LNCaP clone FGC (cell line): ENCODE data around the gene HNRNPCL2.
"Not testable (repeated sequence)": the region's sequence is repeated elsewhere in the genome, so short reads cannot be mapped to it uniquely, and the experiment has no call there.

ENCODE experiments used
- DNase-seq: peaks from one replicate; pipeline ENCODE4 v3.0.0-alpha.2; 2011; ENCODE audit warnings: low read depth
- H3K4me3 ChIP-seq: 2 replicates; pipeline ENCODE4 v1.5.1; 2011; ENCODE audit warnings: mild to moderate bottlenecking, low read depth, low read length, control low read depth

Gene HNRNPCL2

GRCh38 chr1:13116754-13117153 lies at the start of gene HNRNPCL2:
Gene HNRNPCL2 (minus strand): TSS chr1:13116854. CDS start chr1:13116400, 454 bp downstream.
- not testable (repeated sequence) for DNase-seq, H3K4me3 ChIP-seq

GRCh38 chr1:13165531-13165930 lies 48.9 kb upstream of the HNRNPCL2 start, which contains the start of gene HNRNPCL4:
Gene HNRNPCL4 (minus strand): TSS chr1:13165631. CDS start chr1:13165467, 164 bp downstream.
- not testable (repeated sequence) for DNase-seq, H3K4me3 ChIP-seq

- DNase-seq, H3K4me3 ChIP-seq: not testable (repeated sequence)
These were observed 39.3 kb upstream of the HNRNPCL2 start, which contains the start of gene PRAMEF26 for GRCh38 chr1:13155909-13156308. Gene PRAMEF26 (minus strand): TSS chr1:13156009. CDS start chr1:13153095, 2,914 bp downstream.

GRCh38 chr1:13070474-13070873 lies 46.2 kb downstream of the HNRNPCL2 start, which contains the start of gene PRAMEF25:
Gene PRAMEF25 (plus strand): TSS chr1:13070774. CDS start chr1:13073694, 2,920 bp downstream.
- H3K4me3 ChIP-seq, DNase-seq: not testable (repeated sequence)
